ENCODE measurements around the gene LARP1B. TPM values are rescaled to one million over a fixed set of nuclear protein-coding genes. Genes with fewer than 3 reads are reported as not detected.

The LARP1B gene
- total RNA-seq, 1 donor from 2014 or later, result 8.6 TPM

- no peak overlapping the region for H3K4me3 ChIP-seq
- no peaks in the 10 kb centered on the region for H3K27me3 ChIP-seq
- no peak for TF ChIP-seq CTCF (IDR thresholded peaks at IDR 0.05)
- DNase-seq (ENCODE audit: low spot score in 2 of 2), result no peak
- no peak overlapping the region for H3K27ac ChIP-seq
- H3K4me1 ChIP-seq, result peaks cover 0 to 6% of the 10 kb centered on the region in 2 donors
- intact Hi-C loops (cut with DNase I), result no loop called here
- H3K9me3 ChIP-seq, result no peaks in the 10 kb centered on the region
- no peaks in the 10 kb centered on the region for H3K36me3 ChIP-seq
These were observed 102.3 kb downstream of the LARP1B start for GRCh38 chr4:128163177-128164117.

GRCh38 chr4:128166982-128167381 lies 105.9 kb downstream of the LARP1B start:
- no peak for TF ChIP-seq CTCF (IDR thresholded peaks at IDR 0.05)
- Histone ChIP-seq H3K27ac (no peak overlapping the region), H3K4me1 (peaks cover 0 to 6% of the 10 kb centered on the region in 2 donors), H3K4me3 (no peak overlapping the region), H3K9me3 (no peaks in the 10 kb centered on the region), H3K27me3 (no peaks in the 10 kb centered on the region), H3K36me3 (no peaks in the 10 kb centered on the region)
- intact Hi-C loops (cut with DNase I), result no loop called here
- DNase-seq (ENCODE audit: low spot score in 2 of 2), result no peak

- Histone ChIP-seq H3K4me1 (no peaks in the 10 kb centered on the region), H3K27ac (no peak overlapping the region), H3K9me3 (no peaks in the 10 kb centered on the region), H3K4me3 (no peak overlapping the region), H3K27me3 (no peaks in the 10 kb centered on the region), H3K36me3 (no peaks in the 10 kb centered on the region)
- DNase-seq (ENCODE audit: low spot score in 2 of 2), result no peak
- intact Hi-C loops (cut with DNase I), result no loop called here
- TF ChIP-seq CTCF (IDR thresholded peaks at IDR 0.05), result no peak
These were observed 107.6 kb downstream of the LARP1B start for GRCh38 chr4:128168701-128169100.

GRCh38 chr4:128169245-128169644 lies 108.1 kb downstream of the LARP1B start:
- no peaks in the 10 kb centered on the region for H3K9me3 ChIP-seq
- H3K4me1 ChIP-seq, result no peaks in the 10 kb centered on the region
- DNase-seq (ENCODE audit: low spot score in 2 of 2), result no peak
- H3K27ac ChIP-seq, result no peak overlapping the region
- no peaks in the 10 kb centered on the region for H3K27me3 ChIP-seq
- H3K4me3 ChIP-seq, result no peak overlapping the region
- intact Hi-C loops (cut with DNase I), result no loop called here
- no peaks in the 10 kb centered on the region for H3K36me3 ChIP-seq
- TF ChIP-seq CTCF (IDR thresholded peaks at IDR 0.05), result no peak

- Histone ChIP-seq H3K4me3 (no peak overlapping the region), H3K4me1 (no peaks in the 10 kb centered on the region), H3K9me3 (no peaks in the 10 kb centered on the region), H3K27ac (no peak overlapping the region), H3K36me3 (no peaks in the 10 kb centered on the region), H3K27me3 (no peaks in the 10 kb centered on the region)
- no peak for TF ChIP-seq CTCF (IDR thresholded peaks at IDR 0.05)
- no peak for DNase-seq (ENCODE audit: low spot score in 2 of 2)
- intact Hi-C loops (cut with DNase I), result no loop called here
These were observed 115.5 kb downstream of the LARP1B start for GRCh38 chr4:128176643-128177042.
